Ascending aorta (tissue), 2 donors: ENCODE data around the gene NUDT1. TPM values are rescaled to one million over a fixed set of nuclear protein-coding genes. Genes with fewer than 3 reads are reported as not detected.

Source experiments
- DNase-seq, 2 donors: peaks; one replicate each; pipeline ENCODE4 v3.0.0-alpha.2; 2019; ENCODE audit warnings: low spot score in 2 of 2
- H3K27ac ChIP-seq, 2 donors: fragments of 200-600 bp; sonication (generic); one replicate each; pipeline ENCODE4 v1.5.1; 2016 to 2017; ENCODE audit warnings: mild to moderate bottlenecking in 1 of 2
- H3K27me3 ChIP-seq: fragments of 200-600 bp; sonication (generic); one replicate; pipeline ENCODE4 v1.5.1; 2017
- H3K36me3 ChIP-seq, 2 donors: fragments of 200-600 bp; sonication (generic); one replicate each; pipeline ENCODE4 v1.5.1; 2016
- H3K4me1 ChIP-seq, 2 donors: fragments of 200-600 bp; sonication (generic); one replicate each; pipeline ENCODE4 v1.5.1; 2016 to 2017; ENCODE audit warnings: mild to moderate bottlenecking in 1 of 2
- H3K4me3 ChIP-seq, 2 donors: fragments of 200-600 bp; sonication (generic); one replicate each; pipeline ENCODE4 v1.5.1; 2016 to 2017; ENCODE audit warnings: mild to moderate bottlenecking in 1 of 2
- H3K9me3 ChIP-seq, 2 donors: fragments of 200-600 bp; sonication (generic); one replicate each; pipeline ENCODE4 v1.5.1; 2016
- intact Hi-C: fragments of 100-400 bp; cut with DNase I; formaldehyde crosslinking; loops from one replicate; pipeline ENCODE4 v1.15.1; 2023
- total RNA-seq: library from RNA; depleted of rRNA; stranded (reverse); fragments of >200 nt; gene quantifications from one replicate; pipeline ENCODE4 v1.1.0, GENCODE V29; 2016
- TF ChIP-seq, protein P1 (sequence below), 3 experiments: fragments of 200-600 bp in 2 of 3; fragments of 450-650 bp in 1 of 3; sonication (generic) in 2 of 3; IDR thresholded peaks; one replicate each; pipeline ENCODE4 v1.5.1; 2016 to 2019; ENCODE audit warnings: antibody characterized with exemption in 3 of 3, mild to moderate bottlenecking in 1 of 3, moderate library complexity in 1 of 3

NUDT1 gene
- total RNA-seq, 1 donor from 2014 or later: 9.0 TPM

DNA sequence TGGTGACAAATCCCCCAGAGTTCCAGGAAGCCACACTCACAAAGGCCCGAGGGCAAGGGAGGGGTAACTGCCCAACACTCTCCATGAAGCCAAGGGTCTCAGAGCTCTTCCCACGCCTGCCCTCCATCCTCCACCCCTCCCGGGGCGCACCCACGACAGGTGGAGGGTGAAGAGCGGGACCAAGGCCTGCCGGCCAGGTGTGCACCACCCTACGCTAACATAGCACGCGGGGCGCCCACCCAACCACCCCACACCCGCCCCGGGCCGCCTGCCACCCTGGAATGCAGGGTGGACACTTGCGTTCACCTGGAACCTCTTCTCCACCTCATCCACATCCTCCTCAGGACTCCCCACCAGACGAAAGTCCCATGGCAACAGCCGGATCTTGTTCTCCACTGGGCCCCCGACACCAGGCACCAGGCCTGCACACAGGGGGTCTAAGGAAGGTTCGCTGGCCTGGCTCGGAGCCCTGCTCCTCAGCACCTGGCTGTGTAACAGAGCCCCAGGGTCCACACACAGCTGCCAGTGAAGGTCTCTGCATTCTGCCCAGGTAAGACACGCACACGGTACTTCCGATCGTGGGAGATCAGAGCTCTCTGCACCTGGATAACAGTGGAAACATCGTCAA is 42.0 kb upstream of the NUDT1 start:
- TF ChIP-seq, protein P1, sequence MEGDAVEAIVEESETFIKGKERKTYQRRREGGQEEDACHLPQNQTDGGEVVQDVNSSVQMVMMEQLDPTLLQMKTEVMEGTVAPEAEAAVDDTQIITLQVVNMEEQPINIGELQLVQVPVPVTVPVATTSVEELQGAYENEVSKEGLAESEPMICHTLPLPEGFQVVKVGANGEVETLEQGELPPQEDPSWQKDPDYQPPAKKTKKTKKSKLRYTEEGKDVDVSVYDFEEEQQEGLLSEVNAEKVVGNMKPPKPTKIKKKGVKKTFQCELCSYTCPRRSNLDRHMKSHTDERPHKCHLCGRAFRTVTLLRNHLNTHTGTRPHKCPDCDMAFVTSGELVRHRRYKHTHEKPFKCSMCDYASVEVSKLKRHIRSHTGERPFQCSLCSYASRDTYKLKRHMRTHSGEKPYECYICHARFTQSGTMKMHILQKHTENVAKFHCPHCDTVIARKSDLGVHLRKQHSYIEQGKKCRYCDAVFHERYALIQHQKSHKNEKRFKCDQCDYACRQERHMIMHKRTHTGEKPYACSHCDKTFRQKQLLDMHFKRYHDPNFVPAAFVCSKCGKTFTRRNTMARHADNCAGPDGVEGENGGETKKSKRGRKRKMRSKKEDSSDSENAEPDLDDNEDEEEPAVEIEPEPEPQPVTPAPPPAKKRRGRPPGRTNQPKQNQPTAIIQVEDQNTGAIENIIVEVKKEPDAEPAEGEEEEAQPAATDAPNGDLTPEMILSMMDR (IDR thresholded peaks at IDR 0.05): no peak
- DNase-seq: no peak
- Histone ChIP-seq H3K9me3 (no peaks in the 10 kb centered on the region), H3K4me1 (peaks cover 0 to under 1% of the 10 kb centered on the region in 2 donors), H3K4me3 (no peak overlapping the region), H3K36me3 (peaks cover 8 to 29% of the 10 kb centered on the region in 2 donors), H3K27ac (no peak overlapping the region), H3K27me3 (no peaks in the 10 kb centered on the region)
- intact Hi-C loops: no loop called here

- intact Hi-C loops: no loop called here
- TF ChIP-seq, protein P1 (IDR thresholded peaks at IDR 0.05): no peak
- peaks cover 7 to 26% of the 10 kb centered on the region in 2 donors for H3K36me3 ChIP-seq
- H3K27ac ChIP-seq: no peak overlapping the region
- DNase-seq: no peak
- no peaks in the 10 kb centered on the region for H3K9me3 ChIP-seq
- H3K4me1 ChIP-seq: peaks cover 0 to 4% of the 10 kb centered on the region in 2 donors
- H3K4me3 ChIP-seq: no peak overlapping the region
- no peaks in the 10 kb centered on the region for H3K27me3 ChIP-seq
These were observed 41.4 kb upstream of the NUDT1 start for GRCh38 chr7:2200584-2200980.

DNA sequence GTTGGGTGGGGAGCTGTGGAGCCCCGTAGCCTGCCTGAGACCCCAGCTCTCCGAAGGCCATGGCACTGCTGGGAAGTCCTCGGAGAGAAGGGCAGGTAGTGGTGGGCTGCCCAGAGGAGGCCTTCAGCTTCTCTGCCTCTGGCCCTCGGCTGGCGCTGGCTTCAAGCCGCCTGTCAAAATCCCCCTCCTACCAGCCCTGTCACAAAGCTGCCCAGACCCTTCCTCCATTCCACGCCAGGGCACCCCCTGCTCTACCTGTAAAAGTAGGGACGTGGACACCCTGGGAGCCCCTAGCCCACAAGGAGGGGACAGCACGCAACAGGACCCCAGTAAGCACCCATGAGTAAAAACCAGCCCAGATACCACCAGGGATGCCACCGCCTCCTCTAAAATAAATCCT is 40.9 kb upstream of the NUDT1 start:
- peaks cover 2 to 21% of the 10 kb centered on the region in 2 donors for H3K36me3 ChIP-seq
- TF ChIP-seq, protein P1 (IDR thresholded peaks at IDR 0.05): no peak
- intact Hi-C loops: no loop called here
- H3K4me1 ChIP-seq: peaks cover 0 to 4% of the 10 kb centered on the region in 2 donors
- H3K27ac ChIP-seq: no peak overlapping the region
- no peaks in the 10 kb centered on the region for H3K27me3 ChIP-seq
- no peaks in the 10 kb centered on the region for H3K9me3 ChIP-seq
- H3K4me3 ChIP-seq: no peak overlapping the region
- DNase-seq: no peak

GRCh38 chr7:2201686-2202360 is 40.2 kb upstream of the NUDT1 start:
- intact Hi-C loops: no loop called here
- H3K36me3 ChIP-seq: peaks cover 0 to 14% of the 10 kb centered on the region in 2 donors
- H3K9me3 ChIP-seq: no peaks in the 10 kb centered on the region
- DNase-seq: peak in 1 of 2 donors; percentile 56
- H3K27me3 ChIP-seq: no peaks in the 10 kb centered on the region
- TF ChIP-seq, protein P1 (IDR thresholded peaks at IDR 0.05): no peak
- H3K27ac ChIP-seq: no peak overlapping the region
- H3K4me3 ChIP-seq: no peak overlapping the region
- H3K4me1 ChIP-seq: peaks cover 0 to 4% of the 10 kb centered on the region in 2 donors

- peak in 1 of 2 donors; percentile 48 for DNase-seq
These were observed 39.7 kb upstream of the NUDT1 start for GRCh38 chr7:2202361-2202761.

More at GRCh38 chr7:2202361-2202761, 39.7 kb upstream of the NUDT1 start:
- H3K4me3 ChIP-seq: no peak overlapping the region
- H3K36me3 ChIP-seq: peaks cover 0 to 16% of the 10 kb centered on the region in 2 donors
- intact Hi-C loops: no loop called here
- no peak overlapping the region for H3K27ac ChIP-seq
- no peaks in the 10 kb centered on the region for H3K27me3 ChIP-seq
- H3K4me1 ChIP-seq: peaks cover 0 to 4% of the 10 kb centered on the region in 2 donors
- TF ChIP-seq, protein P1 (IDR thresholded peaks at IDR 0.05): no peak
- H3K9me3 ChIP-seq: no peaks in the 10 kb centered on the region
